Right lobe of liver (tissue), 6 donors: ENCODE results near the gene KRT32. TPM values are rescaled to one million over a fixed set of nuclear protein-coding genes. Genes with fewer than 3 reads are reported as not detected.

Experiments
- ATAC-seq, 4 donors: fragments of 200-7000 bp; cut with Tn5 transposase; one replicate each; pipeline ENCODE4 v1.9.1; 2020; ENCODE audit warnings: mild to moderate bottlenecking in 4 of 4, moderate library complexity in 4 of 4
- DNase-seq, 3 donors: peaks; one replicate each; pipeline ENCODE4 v3.0.0-alpha.2; 2020
- H3K27ac ChIP-seq, 3 donors: fragments of 200-600 bp; one replicate each; pipeline ENCODE4 v1.8.0; 2022
- H3K27me3 ChIP-seq, 2 donors: fragments of 200-600 bp; one replicate each; pipeline ENCODE4 v1.8.0; 2022
- H3K36me3 ChIP-seq, 4 donors: fragments of 200-600 bp; sonication (generic) in 1 of 4; one replicate each; pipeline versions ENCODE4 v1.5.1 to v1.8.0; 2017 to 2022; ENCODE audit warnings: control low read depth in 1 of 4
- H3K4me1 ChIP-seq, 4 donors: fragments of 200-600 bp; sonication (generic) in 1 of 4; one replicate each; pipeline versions ENCODE4 v1.5.1 to v1.8.0; 2017 to 2022; ENCODE audit warnings: control low read depth in 1 of 4
- H3K4me3 ChIP-seq, 3 donors: fragments of 200-600 bp; one replicate each; pipeline ENCODE4 v1.8.0; 2022
- H3K9me3 ChIP-seq, 4 donors: fragments of 200-600 bp; sonication (generic) in 1 of 4; one replicate each; pipeline versions ENCODE4 v1.5.1 to v1.8.0; 2017 to 2022; ENCODE audit warnings: control low read depth in 1 of 4
- POLR2A ChIP-seq: fragments of 450-650 bp; IDR thresholded peaks from one replicate; pipeline ENCODE4 v1.6.1; 2017; ENCODE audit warnings: antibody characterized with exemption, mild to moderate bottlenecking
- WGBS: methylation state at CpG from one replicate; pipeline ENCODE4 v1.1.6; 2018; ENCODE audit warnings: low coverage, low lambda C conversion rate; ENCODE audit not compliant: insufficient coverage; ENCODE audit errors: missing lambda C conversion rate; 5-methylcytosine and 5-hydroxymethylcytosine counted together
- intact Hi-C, 2 donors: fragments of 100-400 bp; cut with DNase I; formaldehyde crosslinking; loops; one replicate each; pipeline versions ENCODE4 v1.11.2 to v1.14.1; 2022
- total RNA-seq, 6 experiments: library from RNA; depleted of rRNA in 2 of 6; stranded (reverse); fragments of >200 nt in 2 of 6; fragmentation: NEBNext Ultra II Directional in 3 of 6; extraction: Animal tissue kit (Norgen Biotek cat#: 25700) in 3 of 6; gene quantifications; one replicate each; pipeline versions ENCODE4 v1.1.0 to v1.2.4, GENCODE V29; 2016 to 2023
- TF ChIP-seq, protein P1 (sequence below), 4 donors: fragments of 200-600 bp in 3 of 4; fragments of 450-650 bp in 1 of 4; IDR thresholded peaks; one replicate each; pipeline versions ENCODE4 v1.5.1 to v1.8.0; 2016 to 2022; ENCODE audit warnings: antibody characterized with exemption in 4 of 4, mild to moderate bottlenecking in 2 of 4
- donor health status: DM: no; HTN: yes; CAD: no.
- donor health status: DM: no; HTN: no; CAD: no.
- donor health status: DM: no; HTN: no; CAD: no.
- donor health status: DM: no; HTN: yes; CAD: no.
- donor health status: DM: no; HTN: yes; CAD: no.

Gene KRT32
- total RNA-seq, 6 experiments from 2014 or later, result not detected

DNA sequence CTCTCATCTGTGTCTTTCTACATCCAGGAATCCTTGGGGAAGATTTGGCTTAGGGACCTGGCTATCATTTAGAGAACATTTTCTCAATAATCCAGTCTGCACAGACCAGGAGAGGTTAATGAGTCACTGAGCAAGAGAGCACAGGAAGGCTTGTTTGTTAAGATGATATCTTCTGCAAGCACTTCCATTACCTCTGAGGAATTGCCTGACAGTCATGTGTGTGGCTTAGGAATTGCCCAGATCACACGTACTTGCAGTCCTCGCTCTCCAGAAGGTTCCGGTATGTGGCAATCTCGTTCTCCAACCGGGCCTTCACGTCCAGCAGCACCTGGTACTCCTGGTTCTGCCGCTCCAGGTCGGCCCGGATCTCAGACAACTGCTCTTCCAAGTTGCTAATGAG lies 46.1 kb downstream of the KRT32 start:
- H3K4me1 ChIP-seq, result peaks cover 0 to 13% (median 6%) of the 10 kb centered on the region in 4 donors
- H3K27me3 ChIP-seq, result no peaks in the 10 kb centered on the region
- ATAC-seq (no peak), DNase-seq (no peak)
- no peak overlapping the region for H3K27ac ChIP-seq
- H3K4me3 ChIP-seq, result no peak overlapping the region
- WGBS, result no CpG with 5 or more reads among the region's 9 CpGs
- no peaks in the 10 kb centered on the region for H3K9me3 ChIP-seq
- intact Hi-C loops, result no loop called here
- no peak for TF ChIP-seq POLR2A
- TF ChIP-seq, protein P1, sequence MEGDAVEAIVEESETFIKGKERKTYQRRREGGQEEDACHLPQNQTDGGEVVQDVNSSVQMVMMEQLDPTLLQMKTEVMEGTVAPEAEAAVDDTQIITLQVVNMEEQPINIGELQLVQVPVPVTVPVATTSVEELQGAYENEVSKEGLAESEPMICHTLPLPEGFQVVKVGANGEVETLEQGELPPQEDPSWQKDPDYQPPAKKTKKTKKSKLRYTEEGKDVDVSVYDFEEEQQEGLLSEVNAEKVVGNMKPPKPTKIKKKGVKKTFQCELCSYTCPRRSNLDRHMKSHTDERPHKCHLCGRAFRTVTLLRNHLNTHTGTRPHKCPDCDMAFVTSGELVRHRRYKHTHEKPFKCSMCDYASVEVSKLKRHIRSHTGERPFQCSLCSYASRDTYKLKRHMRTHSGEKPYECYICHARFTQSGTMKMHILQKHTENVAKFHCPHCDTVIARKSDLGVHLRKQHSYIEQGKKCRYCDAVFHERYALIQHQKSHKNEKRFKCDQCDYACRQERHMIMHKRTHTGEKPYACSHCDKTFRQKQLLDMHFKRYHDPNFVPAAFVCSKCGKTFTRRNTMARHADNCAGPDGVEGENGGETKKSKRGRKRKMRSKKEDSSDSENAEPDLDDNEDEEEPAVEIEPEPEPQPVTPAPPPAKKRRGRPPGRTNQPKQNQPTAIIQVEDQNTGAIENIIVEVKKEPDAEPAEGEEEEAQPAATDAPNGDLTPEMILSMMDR (IDR thresholded peaks at IDR 0.05), result no peak
- H3K36me3 ChIP-seq, result no peaks in the 10 kb centered on the region

DNA sequence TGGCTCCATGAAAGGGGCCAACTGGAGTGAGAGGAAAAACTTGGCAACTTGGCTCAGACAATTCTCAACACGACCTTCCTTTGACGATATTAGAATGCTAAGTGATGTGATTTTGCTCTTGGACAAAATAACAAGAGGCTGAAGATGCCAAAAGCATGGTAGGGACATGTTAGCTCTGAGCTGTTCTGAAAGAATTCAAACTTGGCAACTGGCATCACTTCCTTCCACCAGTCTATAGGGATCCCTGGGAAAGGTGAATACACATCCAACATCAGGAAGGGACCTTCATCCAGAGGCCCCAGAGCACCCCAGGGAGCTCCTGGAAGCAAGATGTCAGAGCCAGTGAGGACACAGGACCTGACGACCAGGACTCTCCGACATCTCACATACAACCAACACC lies 47.1 kb downstream of the KRT32 start:
- WGBS, result 75% methylated on average over 4 of the region's 4 CpGs
- Histone ChIP-seq H3K36me3 (no peaks in the 10 kb centered on the region), H3K4me3 (no peak overlapping the region)

DNA sequence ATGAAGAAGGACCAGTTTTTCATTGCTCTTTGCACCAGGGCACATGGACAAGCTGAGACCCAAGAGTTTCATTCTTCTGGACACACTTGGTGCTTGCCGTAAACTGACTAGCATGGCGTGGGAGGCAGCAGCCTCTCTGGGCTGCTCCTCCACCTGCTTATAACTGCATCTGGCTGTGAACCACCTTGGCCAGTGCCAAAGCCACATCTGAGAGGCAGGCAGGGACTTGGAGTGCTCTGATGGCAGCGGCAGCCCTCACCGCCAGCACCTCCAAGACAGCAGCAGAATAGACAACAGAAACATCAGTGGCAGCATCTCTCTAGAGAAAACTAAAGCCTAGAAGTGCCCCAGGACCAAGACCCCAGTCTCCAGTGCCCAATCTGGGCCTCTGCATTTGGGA lies 47.5 kb downstream of the KRT32 start:
- intact Hi-C loops, result no loop called here
- no peak for DNase-seq
- Histone ChIP-seq H3K4me3 (no peak overlapping the region), H3K9me3 (no peaks in the 10 kb centered on the region), H3K27me3 (no peaks in the 10 kb centered on the region), H3K4me1 (peaks cover 0 to 23% (median 6%) of the 10 kb centered on the region in 4 donors), H3K36me3 (no peaks in the 10 kb centered on the region), H3K27ac (no peak overlapping the region)
- WGBS, result 100% methylated on average over 1 of the region's 4 CpGs
- no peak for ATAC-seq
- TF ChIP-seq, protein P1 (IDR thresholded peaks at IDR 0.05), result no peak
- no peak for TF ChIP-seq POLR2A

More for the DNA sequence above, 47.1 kb downstream of the KRT32 start:
- Histone ChIP-seq H3K4me1 (peaks cover 0 to 23% (median 6%) of the 10 kb centered on the region in 4 donors), H3K9me3 (no peaks in the 10 kb centered on the region), H3K27ac (no peak overlapping the region), H3K27me3 (no peaks in the 10 kb centered on the region)
- DNase-seq (no peak), ATAC-seq (no peak)
- TF ChIP-seq, protein P1 (IDR thresholded peaks at IDR 0.05), result no peak
- TF ChIP-seq POLR2A, result no peak
- intact Hi-C loops, result no loop called here

DNA sequence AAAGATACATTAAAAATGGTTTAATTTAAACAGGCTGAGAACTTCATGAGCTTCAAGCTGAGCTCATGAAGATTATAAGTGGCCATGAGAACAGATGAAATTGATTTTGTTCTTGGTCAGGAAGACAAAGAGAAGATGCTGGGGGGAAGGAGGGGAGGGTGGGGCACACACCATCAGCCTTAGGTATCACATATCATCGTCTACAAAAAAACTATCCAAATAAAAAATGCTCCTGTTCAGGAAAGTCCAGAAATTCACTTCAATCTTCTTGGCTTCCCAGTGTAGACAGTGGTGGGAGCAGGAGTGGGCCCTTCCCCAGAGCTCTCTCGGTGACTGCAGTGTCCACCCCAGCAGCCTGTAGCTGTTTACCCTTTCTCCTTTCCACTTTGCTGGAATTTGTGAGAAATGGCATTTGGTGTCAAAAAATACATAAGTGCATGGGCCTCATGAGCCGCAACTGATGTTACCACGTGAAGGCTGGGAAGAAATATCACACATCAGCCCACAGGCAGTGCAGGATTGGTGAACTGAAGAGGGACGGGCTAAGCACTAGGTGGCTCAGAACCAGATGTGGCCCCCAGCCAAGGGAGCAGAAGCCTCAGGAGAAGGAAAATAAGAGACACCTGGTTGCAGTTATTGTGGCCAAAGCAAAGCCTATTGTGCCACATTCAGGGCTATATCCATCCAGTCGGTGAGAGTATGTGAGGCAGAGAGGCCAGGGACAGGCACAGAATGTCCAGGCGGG lies 48.9 kb downstream of the KRT32 start:
- H3K36me3 ChIP-seq, result no peaks in the 10 kb centered on the region
- H3K9me3 ChIP-seq, result no peaks in the 10 kb centered on the region
- no peak overlapping the region for H3K27ac ChIP-seq
- peaks cover 0 to 23% (median 6%) of the 10 kb centered on the region in 4 donors for H3K4me1 ChIP-seq
- no peak overlapping the region for H3K4me3 ChIP-seq
- TF ChIP-seq POLR2A, result no peak
- TF ChIP-seq, protein P1 (IDR thresholded peaks at IDR 0.05), result no peak
- DNase-seq (no peak), ATAC-seq (no peak)
- no peaks in the 10 kb centered on the region for H3K27me3 ChIP-seq
- WGBS, result 85% methylated on average over 5 of the region's 7 CpGs
- intact Hi-C loops, result no loop called here
